Measurements from ENCODE around the gene RNF17.
"Not testable (repeated sequence)": the region's sequence is repeated elsewhere in the genome, so short reads cannot be mapped to it uniquely, and the experiment has no call there.

The RNF17 gene, protein sequence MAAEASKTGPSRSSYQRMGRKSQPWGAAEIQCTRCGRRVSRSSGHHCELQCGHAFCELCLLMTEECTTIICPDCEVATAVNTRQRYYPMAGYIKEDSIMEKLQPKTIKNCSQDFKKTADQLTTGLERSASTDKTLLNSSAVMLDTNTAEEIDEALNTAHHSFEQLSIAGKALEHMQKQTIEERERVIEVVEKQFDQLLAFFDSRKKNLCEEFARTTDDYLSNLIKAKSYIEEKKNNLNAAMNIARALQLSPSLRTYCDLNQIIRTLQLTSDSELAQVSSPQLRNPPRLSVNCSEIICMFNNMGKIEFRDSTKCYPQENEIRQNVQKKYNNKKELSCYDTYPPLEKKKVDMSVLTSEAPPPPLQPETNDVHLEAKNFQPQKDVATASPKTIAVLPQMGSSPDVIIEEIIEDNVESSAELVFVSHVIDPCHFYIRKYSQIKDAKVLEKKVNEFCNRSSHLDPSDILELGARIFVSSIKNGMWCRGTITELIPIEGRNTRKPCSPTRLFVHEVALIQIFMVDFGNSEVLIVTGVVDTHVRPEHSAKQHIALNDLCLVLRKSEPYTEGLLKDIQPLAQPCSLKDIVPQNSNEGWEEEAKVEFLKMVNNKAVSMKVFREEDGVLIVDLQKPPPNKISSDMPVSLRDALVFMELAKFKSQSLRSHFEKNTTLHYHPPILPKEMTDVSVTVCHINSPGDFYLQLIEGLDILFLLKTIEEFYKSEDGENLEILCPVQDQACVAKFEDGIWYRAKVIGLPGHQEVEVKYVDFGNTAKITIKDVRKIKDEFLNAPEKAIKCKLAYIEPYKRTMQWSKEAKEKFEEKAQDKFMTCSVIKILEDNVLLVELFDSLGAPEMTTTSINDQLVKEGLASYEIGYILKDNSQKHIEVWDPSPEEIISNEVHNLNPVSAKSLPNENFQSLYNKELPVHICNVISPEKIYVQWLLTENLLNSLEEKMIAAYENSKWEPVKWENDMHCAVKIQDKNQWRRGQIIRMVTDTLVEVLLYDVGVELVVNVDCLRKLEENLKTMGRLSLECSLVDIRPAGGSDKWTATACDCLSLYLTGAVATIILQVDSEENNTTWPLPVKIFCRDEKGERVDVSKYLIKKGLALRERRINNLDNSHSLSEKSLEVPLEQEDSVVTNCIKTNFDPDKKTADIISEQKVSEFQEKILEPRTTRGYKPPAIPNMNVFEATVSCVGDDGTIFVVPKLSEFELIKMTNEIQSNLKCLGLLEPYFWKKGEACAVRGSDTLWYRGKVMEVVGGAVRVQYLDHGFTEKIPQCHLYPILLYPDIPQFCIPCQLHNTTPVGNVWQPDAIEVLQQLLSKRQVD (N-terminal part only)

DNA sequence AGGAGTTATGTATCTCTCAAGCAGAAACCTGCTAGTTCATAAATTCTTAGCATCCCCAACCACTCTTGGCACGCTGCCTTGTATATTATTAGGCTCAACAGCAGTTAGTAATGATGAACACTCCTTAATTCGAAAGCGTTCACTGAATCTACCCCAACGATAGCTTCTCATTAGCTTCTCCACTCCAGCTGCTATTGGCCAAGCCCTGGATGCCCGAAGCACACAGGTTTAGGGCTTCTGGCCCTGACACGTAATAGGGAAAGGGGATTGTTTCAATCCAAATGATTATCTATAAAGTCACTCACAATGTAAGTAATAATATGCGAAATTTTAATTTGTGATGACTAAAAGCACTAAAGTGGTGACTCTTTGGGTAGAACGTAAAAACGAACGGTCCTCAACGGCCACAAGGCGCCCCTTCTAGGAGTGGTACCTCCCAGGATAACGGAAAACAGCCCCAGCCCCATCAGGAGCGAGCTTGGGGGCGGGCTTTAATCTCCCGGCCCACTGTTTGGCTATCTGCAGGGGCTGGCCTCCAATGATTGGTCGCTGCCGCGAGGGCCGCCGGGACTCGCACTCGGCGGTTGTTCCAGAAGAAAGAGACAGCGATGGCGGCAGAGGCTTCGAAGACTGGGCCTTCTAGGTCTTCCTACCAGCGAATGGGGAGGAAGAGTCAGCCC is at the start of gene RNF17:
RNF17 (plus strand) TSS at position 574 of the 680 bp plus-strand sequence; CDS start at position 609, 35 bp downstream.
- no peak for DNase-seq

GRCh38 chr13:24716011-24716410 is 48.0 kb upstream of the RNF17 start:
- peak; percentile 20 for DNase-seq

DNA sequence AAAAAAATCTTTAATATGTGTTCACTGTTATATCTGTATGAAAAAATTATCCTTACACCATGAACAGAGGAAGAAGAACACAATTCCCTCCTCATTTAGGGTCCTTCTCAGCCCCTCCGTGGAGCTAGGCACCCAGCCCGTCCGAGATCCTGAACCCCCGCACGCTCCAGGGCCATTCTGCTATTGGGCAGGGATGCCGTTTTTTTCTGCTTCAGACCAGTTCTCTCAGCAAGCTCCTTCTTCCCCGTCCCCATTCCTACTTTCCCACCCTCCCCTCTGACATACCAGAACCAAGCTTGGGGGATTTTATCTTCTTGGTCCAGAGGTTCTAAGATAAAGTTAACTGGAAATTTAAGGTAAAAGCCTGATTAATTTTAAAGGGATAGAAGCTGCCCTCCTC is 47.5 kb upstream of the RNF17 start:
- DNase-seq: no peak

DNA sequence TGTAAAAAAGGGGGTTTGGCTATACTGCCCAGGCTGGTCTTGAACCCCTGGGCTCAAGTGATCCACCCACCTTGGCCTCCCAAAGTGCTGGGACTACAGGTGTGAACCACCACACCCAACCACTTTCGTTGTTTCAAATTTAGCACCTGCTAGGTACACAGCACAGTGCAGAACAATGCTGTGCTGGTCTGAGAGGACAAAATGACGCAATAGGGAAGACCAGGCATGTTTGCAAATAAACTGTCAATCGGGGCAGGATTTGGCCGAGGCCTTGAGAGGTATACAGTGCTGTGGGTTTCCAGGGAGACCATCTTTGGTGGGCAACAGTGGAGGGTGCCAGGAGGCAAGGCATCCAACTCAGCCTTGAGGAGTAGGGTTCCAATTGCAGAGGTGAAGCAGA is 46.8 kb upstream of the RNF17 start:
- DNase-seq: no peak

DNA sequence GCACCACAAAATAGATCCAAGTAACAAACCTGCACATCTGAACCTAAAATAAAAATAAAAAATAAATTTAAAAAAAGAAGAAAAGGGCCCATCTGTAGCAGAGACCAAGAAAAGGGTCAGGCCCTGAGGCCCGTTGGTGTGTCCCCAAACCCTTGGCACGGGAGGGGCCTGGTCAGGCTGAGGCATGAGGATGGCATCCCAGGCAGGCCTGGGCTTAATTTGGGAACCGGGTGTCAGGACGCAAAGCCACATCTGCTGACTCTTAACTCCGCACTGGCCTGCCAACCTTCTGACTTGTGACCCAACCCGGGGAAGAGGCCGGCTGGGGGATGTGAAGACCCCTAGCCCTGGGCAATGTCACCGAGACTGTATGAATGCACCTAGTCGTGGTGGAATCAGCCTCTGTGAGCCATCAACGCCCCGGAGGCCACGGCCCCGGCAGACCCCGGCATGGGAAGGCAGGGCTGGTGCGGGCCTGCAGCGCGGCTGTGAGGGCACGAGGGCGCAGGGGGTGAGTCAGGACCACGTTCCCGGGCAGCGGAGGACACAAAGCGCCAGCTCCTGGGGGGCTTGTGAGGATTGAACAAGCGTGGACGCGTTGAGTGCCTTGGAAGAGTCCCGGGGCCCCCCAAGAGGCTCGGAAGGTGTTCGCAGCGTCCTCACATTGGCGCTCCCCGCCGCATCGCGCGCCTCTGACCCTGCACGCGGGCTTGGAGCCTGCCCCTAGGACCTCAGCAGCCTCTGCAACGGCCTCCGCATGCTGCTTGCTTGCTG is 45.6 kb upstream of the RNF17 start:
- DNase-seq: no peak

- DNase-seq: no peak
These were observed 44.8 kb upstream of the RNF17 start for GRCh38 chr13:24719139-24719538.

DNA sequence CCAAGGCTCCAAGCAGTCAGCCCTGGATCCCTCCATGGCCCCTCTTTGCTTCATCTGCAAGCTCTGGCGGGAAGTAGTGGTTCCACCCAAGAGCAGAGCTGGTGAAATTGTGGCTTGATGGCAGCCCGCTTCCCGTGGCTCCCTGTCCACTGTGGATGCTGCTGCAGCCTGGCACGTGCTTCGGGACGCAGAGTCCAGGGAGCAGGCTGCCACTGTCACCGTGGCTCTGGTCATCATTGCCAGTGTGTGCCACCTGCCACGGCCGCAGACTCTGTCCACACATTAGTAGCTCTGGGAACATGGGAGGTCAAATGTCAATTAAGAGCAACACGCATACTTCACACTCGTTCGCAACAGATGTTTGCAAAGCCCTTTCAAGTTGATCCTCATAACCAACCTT is 40.8 kb upstream of the RNF17 start:
- DNase-seq: no peak

DNA sequence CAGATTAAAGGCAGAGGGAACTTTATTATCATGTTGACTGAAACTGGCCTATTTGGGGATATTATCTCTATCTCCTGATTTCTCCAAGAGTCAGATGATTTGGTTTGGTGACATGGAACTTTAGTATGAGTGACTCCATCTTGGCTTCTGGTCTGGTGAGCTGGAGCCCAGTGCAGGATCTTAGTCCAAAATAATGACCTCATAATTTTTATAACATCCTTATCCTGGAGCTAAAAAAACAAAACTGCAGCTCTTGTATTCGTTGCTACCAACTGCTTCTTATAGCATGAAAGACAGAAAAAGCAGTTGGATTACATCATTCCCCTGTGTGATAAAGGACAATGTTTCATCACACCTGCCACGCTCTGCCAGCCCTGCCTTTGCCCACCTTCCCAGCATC is 39.3 kb upstream of the RNF17 start:
- no peak for DNase-seq

- no peak for DNase-seq
These were observed 38.6 kb upstream of the RNF17 start for GRCh38 chr13:24725379-24725778.

- DNase-seq: peak; percentile 94
These were observed 36.0 kb upstream of the RNF17 start for GRCh38 chr13:24727731-24728601.

GRCh38 chr13:24730873-24731567 is 32.9 kb upstream of the RNF17 start:
- not testable (repeated sequence) for DNase-seq

DNA sequence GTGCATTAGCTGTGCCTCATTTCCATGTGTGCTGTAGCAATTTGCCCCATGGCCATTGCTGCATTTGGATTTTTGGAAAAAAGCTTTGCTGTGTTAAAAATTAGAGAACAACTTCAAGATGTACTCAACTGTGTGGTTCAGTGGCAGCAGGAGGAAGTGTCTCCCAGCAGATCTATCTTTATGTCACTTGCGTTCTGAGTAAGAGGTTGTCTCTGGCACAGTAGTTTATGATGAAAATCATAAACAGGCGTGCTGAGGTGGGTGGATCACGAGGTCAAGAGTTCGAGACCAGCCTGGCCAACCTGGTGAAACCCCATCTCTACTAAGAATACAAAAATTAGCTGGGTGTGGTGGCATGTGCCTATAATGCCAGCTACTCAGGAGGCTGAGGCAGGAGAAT is 29.0 kb upstream of the RNF17 start:
- DNase-seq: no peak

- no peak for DNase-seq
These were observed 26.9 kb upstream of the RNF17 start for GRCh38 chr13:24737042-24737441.

DNA sequence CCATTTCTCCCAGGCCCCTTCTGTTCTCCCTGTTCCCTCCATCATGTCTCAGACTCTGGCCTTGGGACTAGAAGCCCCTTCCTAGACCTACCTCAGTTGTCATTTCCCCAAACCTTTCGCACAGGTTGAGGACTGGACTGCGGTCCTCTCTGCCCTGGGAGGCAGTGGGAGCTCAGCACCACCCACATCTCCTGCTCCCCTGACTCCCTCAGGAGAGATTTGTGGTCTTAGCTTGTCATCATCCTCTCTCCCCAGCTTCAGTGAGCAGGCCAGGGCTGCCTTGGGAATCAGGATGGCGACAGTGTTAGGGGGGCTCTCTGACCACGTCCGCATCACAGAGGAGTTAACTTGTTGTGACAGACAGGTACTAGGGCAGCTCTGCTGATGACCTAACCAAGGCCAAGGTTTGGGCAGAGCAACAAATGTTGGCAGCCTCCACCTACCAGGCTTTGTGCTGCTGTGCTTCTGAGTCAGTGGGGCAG is 25.6 kb upstream of the RNF17 start:
- no peak for DNase-seq

DNA sequence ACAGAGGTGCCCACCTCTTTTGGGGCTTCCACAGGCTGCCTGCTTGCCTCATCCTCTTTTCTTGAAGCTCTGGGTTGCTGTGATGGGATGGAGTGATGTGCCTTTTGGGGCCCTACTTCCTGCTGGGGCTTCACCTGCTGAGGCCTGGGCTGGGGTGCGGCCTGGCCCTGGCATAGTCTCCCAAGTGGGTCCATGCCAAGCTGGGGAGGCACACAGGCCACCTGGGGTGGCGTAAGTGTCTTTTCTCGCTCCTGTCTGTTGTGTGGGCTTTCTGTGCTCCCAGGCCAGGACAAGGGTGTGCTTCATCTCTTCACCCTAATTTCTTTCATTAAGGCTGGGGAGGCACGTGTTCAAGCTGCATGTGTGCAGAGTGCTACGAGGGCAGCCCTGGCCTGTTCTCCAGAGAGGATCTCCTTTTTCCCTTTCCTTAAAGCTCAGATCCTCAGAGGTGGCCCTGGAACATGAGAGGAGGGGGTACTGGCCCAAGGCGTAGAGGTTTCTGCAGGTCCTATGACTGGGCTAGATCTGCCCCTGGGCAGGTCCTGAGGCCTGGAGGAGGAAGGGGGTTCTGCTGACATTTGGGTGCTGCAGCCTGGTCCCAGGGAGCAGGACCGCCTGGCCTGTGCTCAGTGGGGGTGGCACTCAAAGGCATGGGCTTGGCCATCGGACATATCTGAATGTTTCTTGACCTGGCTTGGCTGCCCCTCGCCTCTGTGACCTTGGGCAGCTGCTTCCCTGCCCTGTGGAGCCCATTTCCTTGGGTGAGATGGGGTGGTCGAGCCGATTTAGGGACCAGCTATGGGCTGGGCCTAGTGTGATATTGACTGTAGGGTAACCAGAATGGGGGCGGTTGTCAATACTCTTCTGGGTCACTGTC is 23.7 kb upstream of the RNF17 start:
- no peak for DNase-seq

DNA sequence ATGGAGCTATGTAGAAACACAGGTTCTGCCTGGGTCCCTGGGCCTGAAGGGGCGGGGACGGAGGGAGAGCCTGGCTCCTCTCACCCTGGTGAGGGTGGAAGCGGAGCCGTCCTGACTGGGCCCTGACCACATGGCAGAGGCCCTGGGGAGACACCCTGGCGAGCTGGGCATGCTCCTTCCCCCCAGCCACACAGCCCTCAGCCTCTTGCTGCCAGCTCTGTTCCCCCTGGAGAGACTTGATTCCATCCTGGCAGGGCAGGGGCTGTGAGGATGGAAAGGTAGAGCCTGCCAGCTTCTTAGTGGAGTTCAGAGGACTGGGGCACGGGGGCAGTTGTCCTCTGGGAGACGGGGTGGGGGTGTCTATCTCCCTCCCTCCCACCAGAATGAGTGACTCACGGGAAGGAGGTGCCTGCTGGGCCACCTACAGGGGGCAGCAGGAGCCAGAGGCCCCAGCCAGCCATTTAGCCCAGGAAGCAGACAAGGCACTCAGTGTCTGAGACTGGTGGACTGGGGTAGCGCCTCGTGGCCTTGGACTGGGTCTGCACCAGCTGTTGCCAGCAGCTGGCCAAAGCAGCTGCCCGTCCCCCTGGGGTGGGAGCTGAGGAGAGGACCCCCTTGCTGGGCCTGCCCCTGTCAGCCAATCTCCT is 22.8 kb upstream of the RNF17 start:
- DNase-seq: peak; percentile 54

DNA sequence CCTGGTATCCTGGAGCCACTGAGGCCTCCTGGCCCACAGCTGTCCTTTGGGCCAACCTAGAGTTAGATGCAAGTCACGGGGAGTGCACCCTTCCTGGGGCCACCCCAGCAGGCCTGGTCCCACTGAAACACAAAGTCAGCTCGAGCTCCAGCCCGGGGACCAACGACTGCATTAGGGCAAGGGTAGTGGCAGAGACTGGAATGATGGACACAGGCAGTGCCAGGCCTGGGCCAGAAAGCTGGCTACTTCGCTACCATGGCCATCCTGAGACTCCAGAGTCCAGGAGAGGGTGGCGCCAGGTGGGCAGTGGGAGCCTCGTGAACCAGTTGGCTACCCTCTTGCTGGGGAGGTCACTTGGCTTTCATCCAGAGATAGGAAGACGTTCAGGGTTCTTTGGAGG is 22.2 kb upstream of the RNF17 start:
- DNase-seq: no peak

GRCh38 chr13:24742294-24742693 is 21.7 kb upstream of the RNF17 start:
- no peak for DNase-seq
